ENCODE results near the gene KANSL1.
"Not testable (repeated sequence)": the region's sequence is repeated elsewhere in the genome, so short reads cannot be mapped to it uniquely, and the experiment has no call there.

KANSL1 gene

DNA sequence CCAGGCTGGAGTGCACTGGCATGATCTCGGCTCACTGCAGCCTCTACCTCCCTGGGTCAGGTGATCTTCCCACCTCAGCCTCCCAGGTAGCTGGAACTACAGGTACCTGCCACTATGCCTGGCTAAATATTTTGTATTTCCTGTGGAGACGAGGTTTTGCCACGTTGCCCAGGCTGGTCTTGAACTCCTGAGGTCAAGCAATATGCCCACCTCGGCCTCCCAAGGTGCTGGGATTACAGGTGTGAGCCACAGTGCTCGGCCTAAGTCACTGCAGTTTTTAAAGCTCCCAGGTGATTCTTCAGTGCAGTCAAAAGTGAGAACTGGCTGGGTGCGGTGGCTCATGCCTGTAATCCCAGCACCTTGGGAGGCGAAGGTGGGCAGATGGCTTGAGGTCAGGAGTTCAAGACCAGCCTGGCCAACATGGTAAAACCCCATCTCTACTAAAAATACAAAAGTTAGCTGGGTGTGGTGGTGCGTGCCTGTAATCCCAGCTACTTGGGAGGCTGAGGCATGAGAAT is 173.8 kb downstream of the KANSL1 start:
- not testable (repeated sequence) for DNase-seq

DNA sequence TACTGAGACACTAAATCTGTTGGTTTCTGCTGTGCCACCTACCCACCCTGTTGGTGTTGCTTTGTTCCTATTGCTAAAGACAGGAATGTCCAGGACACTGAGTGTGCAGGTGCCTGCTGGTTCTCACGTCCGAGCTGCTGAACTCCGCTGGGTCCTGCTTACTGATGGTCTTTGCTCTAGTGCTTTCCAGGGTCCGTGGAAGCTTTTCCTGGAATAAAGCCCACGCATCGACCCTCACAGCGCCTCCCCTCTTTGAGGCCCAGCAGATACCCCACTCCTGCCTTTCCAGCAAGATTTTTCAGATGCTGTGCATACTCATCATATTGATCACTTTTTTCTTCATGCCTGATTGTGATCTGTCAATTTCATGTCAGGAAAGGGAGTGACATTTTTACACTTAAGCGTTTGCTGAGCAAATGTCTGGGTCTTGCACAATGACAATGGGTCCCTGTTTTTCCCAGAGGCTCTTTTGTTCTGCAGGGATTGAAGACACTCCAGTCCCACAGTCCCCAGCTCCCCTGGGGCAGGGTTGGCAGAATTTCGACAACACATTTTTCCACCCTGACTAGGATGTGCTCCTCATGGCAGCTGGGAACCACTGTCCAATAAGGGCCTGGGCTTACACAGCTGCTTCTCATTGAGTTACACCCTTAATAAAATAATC is 179.6 kb downstream of the KANSL1 start:
- DNase-seq: no peak

DNA sequence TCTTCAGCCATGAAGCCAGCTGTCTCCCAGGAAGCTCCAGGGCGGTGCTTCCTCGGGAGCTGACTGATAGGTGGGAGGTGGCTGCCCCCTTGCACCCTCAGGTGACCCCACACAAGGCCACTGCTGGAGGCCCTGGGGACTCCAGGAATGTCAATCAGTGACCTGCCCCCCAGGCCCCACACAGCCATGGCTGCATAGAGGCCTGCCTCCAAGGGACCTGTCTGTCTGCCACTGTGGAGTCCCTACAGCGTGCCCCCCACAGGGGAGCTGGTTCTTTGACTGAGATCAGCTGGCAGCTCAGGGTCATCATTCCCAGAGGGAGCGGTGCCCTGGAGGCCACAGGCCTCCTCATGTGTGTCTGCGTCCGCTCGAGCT is 180.1 kb downstream of the KANSL1 start:
- no peak for DNase-seq

DNA sequence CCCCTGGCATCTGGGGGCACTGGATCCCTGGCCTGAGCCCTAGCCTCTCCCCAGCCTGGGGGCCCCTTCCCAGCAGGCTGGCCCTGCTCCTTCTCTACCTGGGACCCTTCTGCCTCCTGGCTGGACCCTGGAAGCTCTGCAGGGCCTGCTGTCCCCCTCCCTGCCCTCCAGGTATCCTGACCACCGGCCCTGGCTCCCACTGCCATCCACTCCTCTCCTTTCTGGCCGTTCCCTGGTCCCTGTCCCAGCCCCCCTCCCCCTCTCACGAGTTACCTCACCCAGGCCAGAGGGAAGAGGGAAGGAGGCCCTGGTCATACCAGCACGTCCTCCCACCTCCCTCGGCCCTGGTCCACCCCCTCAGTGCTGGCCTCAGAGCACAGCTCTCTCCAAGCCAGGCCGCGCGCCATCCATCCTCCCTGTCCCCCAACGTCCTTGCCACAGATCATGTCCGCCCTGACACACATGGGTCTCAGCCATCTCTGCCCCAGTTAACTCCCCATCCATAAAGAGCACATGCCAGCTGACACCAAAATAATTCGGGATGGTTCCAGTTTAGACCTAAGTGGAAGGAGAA is 180.6 kb downstream of the KANSL1 start:
- DNase-seq: no peak

DNA sequence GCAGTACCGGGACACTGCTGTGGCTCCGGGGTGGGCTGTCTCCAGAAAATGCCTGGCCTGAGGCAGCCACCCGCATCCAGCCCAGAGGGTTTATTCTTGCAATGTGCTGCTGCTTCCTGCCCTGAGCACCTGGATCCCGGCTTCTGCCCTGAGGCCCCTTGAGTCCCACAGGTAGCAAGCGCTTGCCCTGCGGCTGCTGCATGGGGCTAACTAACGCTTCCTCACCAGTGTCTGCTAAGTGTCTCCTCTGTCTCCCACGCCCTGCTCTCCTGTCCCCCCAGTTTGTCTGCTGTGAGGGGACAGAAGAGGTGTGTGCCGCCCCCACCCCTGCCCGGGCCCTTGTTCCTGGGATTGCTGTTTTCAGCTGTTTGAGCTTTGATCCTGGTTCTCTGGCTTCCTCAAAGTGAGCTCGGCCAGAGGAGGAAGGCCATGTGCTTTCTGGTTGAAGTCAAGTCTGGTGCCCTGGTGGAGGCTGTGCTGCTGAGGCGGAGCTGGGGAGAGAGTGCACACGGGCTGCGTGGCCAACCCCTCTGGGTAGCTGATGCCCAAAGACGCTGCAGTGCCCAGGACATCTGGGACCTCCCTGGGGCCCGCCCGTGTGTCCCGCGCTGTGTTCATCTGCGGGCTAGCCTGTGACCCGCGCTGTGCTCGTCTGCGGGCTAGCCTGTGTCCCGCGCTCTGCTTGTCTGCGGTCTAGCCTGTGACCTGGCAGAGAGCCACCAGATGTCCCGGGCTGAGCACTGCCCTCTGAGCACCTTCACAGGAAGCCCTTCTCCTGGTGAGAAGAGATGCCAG is 181.3 kb downstream of the KANSL1 start:
- no peak for DNase-seq

DNA sequence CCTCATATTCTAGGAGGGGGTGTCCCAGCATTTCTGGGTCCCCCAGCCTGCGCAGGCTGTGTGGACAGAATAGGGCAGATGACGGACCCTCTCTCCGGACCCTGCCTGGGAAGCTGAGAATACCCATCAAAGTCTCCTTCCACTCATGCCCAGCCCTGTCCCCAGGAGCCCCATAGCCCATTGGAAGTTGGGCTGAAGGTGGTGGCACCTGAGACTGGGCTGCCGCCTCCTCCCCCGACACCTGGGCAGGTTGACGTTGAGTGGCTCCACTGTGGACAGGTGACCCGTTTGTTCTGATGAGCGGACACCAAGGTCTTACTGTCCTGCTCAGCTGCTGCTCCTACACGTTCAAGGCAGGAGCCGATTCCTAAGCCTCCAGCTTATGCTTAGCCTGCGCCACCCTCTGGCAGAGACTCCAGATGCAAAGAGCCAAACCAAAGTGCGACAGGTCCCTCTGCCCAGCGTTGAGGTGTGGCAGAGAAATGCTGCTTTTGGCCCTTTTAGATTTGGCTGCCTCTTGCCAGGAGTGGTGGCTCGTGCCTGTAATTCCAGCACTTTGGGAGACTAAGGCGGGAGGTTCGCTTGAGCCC is 182.5 kb downstream of the KANSL1 start:
- no peak for DNase-seq

DNA sequence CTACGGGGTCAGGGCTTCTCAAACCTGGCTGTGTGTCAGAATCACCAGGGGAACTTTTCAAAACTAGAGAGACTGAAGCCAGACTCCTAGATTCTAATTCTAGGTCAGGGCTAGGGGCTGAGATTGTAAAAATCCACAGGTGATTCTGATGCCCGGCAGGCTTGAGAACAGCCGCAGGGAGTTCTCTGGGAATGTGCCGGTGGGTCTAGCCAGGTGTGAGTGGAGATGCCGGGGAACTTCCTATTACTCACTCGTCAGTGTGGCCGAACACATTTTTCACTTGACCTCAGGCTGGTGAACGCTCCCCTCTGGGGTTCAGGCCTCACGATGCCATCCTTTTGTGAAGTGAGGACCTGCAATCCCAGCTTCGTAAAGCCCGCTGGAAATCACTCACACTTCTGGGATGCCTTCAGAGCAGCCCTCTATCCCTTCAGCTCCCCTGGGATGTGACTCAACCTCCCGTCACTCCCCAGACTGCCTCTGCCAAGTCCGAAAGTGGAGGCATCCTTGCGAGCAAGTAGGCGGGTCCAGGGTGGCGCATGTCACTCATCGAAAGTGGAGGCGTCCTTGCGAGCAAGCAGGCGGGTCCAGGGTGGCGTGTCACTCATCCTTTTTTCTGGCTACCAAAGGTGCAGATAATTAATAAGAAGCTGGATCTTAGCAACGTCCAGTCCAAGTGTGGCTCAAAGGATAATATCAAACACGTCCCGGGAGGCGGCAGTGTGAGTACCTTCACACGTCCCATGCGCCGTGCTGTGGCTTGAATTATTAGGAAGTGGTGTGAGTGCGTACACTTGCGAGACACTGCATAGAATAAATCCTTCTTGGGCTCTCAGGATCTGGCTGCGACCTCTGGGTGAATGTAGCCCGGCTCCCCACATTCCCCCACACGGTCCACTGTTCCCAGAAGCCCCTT is 183.3 kb downstream of the KANSL1 start:
- no peak for DNase-seq

DNA sequence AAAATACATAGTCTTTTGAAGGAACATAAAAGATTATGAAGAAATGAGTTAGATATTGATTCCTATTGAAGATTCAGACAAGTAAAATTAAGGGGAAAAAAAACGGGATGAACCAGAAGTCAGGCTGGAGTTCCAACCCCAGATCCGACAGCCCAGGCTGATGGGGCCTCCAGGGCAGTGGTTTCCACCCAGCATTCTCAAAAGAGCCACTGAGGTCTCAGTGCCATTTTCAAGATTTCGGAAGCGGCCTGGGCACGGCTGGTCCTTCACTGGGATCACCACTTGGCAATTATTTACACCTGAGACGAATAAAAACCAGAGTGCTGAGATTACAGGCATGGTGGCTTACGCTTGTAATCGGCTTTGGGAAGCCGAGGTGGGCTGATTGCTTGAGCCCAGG is 184.6 kb downstream of the KANSL1 start:
- no peak for DNase-seq

DNA sequence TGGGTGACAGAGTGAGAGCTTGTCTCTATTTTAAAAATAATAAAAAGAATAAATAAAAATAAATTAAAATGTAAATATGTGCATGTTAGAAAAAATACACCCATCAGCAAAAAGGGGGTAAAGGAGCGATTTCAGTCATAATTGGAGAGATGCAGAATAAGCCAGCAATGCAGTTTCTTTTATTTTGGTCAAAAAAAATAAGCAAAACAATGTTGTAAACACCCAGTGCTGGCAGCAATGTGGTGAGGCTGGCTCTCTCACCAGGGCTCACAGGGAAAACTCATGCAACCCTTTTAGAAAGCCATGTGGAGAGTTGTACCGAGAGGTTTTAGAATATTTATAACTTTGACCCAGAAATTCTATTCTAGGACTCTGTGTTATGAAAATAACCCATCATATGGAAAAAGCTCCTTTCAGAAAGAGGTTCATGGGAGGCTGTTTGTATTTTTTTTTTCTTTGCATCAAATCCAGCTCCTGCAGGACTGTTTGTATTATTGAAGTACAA is 185.7 kb downstream of the KANSL1 start:
- no peak for DNase-seq

DNA sequence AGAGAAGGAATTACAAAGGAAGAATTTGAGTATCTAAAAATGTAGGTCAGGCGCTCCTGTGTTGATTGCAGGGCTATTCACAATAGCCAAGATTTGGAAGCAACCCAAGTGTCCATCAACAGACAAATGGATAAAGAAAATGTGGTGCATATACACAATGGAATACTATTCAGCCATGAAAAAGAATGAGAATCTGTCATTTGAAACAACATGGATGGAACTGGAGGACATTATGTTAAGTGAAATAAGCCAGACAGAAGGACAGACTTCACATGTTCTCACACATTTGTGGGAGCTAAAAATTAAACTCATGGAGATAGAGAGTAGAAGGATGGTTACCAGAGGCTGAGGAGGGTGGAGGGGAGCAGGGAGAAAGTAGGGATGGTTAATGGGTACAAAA is 187.1 kb downstream of the KANSL1 start:
- not testable (repeated sequence) for DNase-seq

DNA sequence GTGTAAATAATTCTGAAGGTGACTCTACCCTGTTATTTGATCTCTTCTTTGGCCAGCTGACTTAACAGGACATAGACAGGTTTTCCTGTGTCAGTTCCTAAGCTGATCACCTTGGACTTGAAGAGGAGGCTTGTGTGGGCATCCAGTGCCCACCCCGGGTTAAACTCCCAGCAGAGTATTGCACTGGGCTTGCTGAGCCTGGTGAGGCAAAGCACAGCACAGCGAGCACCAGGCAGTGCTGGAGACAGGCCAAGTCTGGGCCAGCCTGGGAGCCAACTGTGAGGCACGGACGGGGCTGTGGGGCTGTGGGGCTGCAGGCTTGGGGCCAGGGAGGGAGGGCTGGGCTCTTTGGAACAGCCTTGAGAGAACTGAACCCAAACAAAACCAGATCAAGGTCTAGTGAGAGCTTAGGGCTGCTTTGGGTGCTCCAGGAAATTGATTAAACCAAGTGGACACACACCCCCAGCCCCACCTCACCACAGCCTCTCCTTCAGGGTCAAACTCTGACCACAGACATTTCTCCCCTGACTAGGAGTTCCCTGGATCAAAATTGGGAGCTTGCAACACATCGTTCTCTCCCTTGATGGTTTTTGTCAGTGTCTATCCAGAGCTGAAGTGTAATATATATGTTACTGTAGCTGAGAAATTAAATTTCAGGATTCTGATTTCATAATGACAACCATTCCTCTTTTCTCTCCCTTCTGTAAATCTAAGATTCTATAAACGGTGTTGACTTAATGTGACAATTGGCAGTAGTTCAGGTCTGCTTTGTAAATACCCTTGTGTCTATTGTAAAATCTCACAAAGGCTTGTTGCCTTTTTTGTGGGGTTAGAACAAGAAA is 189.1 kb downstream of the KANSL1 start:
- no peak for DNase-seq

DNA sequence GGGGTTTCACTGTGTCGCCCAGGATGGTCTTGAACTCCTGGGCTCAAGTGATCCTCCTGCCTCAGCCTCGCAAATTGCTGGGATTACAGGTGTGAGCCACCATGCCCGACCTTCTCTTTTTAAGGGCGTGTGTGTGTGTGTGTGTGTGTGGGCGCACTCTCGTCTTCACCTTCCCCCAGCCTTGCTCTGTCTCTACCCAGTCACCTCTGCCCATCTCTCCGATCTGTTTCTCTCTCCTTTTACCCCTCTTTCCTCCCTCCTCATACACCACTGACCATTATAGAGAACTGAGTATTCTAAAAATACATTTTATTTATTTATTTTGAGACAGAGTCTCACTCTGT is 190.3 kb downstream of the KANSL1 start:
- no peak for DNase-seq

DNA sequence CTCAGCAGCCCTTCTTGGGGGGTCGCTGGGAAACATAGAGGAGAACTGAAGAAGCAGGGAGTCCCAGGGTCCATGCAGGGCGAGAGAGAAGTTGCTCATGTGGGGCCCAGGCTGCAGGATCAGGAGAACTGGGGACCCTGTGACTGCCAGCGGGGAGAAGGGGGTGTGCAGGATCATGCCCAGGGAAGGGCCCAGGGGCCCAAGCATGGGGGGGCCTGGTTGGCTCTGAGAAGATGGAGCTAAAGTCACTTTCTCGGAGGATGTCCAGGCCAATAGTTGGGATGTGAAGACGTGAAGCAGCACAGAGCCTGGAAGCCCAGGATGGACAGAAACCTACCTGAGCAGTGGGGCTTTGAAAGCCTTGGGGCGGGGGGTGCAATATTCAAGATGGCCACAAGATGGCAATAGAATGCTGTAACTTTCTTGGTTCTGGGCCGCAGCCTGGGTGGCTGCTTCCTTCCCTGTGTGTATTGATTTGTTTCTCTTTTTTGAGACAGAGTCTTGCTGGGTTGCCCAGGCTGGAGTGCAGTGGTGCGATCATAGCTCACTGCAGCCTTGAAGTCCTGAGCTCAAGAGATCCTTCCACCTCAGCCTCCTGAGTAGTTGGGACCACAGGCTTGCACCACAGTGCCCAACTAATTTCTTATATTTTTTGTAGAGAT is 190.8 kb downstream of the KANSL1 start:
- DNase-seq: peak; percentile 71 to 77

DNA sequence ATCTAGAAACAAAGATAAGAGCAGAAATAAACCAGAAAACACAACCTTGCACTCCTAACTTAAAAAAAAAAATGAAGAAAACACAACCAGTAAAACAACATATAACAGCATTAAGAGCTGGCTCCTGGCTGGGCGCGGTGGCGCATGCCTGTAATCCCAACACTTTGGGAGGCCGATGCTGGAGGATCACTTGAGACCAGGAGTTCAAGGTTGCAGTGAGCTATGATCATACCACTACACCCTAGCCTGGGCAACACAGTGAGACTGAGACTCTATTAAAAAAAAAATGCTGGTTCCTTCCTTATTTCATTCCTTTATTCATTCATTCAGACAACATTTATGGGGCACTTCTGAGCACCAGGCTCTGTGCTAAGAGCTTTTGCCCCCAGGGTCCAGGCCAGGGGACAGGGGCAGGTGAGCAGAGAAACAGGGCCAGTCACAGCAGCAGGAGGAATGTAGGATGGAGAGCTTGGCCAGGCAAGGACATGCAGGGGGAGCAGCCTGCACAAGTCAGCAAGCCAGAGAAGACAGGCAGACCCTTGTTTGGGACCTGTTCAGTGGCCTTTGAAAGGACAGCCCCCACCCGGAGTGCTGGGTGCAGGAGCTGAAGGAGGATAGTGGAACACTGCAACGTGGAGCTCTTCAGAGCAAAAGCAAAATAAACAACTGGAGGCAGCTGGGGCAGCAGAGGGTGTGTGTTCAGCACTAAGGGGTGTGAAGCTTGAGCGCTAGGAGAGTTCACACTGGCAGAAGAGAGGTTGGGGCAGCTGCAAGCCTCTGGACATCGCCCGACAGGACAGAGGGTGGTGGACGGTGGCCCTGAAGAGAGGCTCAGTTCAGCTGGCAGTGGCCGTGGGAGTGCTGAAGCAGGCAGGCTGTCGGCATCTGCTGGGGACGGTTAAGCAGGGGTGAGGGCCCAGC is 191.6 kb downstream of the KANSL1 start:
- no peak for DNase-seq

DNA sequence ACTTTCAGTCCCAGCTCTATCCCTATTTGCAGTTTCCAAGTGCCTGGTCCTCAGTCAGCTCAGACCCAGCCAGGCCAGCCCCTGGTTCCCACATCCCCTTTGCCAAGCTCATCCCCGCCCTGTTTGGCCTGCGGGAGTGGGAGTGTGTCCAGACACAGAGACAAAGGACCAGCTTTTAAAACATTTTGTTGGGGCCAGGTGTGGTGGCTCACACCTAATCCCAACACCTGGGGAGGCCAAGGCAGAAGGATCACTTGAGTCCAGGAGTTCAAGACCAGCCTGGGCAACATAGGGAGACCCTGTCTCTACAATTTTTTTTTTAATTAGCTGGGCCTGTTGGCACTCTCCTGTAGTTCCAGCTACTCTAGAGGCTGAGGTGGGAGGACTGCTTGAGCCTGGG is 192.5 kb downstream of the KANSL1 start:
- DNase-seq: no peak

DNA sequence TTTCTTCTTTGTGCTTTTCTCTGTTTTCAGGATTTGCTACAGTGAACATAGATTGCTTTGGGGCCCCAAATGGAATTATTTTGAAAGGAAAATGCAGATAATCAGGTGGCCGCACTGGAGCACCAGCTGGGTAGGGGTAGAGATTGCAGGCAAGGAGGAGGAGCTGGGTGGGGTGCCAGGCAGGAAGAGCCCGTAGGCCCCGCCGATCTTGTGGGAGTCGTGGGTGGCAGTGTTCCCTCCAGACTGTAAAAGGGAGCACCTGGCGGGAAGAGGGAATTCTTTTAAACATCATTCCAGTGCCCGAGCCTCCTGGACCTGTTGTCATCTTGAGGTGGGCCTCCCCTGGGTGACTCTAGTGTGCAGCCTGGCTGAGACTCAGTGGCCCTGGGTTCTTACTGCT is 192.9 kb downstream of the KANSL1 start:
- no peak for DNase-seq

DNA sequence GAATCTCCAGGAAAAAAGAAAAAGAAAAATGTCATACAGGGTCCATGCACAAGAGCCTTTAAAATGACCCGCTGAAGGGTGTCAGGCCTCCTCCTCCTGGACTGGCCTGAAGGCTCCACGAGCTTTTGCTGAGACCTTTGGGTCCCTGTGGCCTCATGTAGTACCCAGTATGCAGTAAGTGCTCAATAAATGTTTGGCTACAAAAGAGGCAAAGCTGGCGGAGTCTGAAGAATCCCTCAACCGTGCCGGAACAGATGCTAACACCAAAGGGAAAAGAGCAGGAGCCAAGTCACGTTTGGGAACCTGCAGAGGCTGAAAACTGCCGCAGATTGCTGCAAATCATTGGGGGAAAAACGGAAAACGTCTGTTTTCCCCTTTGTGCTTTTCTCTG is 193.3 kb downstream of the KANSL1 start:
- no peak for DNase-seq

DNA sequence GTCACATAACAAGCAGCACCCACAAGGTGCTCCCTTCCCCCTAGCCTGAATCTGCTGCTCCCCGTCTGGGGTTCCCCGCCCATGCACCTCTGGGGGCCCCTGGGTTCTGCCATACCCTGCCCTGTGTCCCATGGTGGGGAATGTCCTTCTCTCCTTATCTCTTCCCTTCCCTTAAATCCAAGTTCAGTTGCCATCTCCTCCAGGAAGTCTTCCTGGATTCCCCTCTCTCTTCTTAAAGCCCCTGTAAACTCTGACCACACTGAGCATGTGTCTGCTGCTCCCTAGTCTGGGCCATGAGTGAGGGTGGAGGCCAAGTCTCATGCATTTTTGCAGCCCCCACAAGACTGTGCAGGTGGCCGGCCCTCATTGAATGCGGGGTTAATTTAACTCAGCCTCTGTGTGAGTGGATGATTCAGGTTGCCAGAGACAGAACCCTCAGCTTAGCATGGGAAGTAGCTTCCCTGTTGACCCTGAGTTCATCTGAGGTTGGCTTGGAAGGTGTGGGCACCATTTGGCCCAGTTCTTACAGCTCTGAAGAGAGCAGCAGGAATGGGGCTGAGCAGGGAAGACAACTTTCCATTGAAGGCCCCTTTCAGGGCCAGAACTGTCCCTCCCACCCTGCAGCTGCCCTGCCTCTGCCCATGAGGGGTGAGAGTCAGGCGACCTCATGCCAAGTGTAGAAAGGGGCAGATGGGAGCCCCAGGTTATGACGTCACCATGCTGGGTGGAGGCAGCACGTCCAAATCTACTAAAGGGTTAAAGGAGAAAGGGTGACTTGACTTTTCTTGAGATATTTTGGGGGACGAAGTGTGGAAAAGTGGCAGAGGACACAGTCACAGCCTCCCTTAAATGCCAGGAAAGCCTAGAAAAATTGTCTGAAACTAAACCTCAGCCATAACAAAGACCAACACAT is 194.0 kb downstream of the KANSL1 start, which contains the start of gene STH:
Gene STH, plus strand, starts transcription at position 264 of the 913 bp plus-strand sequence. Its CDS starts 30 bp downstream, at position 294.
- DNase-seq: no peak

DNA sequence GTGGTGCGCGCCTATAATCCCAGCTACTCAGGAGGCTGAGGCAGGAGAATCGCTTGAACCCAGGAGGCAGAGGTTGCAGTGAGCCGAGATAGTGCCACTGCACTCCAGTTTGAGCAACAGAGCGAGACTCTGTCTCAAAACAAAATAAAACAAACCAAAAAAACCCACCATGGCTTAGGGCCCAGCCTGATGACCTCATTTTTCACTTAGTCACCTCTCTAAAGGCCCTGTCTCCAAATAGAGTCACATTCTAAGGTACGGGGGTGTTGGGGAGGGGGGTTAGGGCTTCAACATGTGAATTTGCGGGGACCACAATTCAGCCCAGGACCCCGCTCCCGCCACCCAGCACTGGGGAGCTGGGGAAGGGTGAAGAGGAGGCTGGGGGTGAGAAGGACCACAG is 195.6 kb downstream of the KANSL1 start:
- DNase-seq: no peak

Data from CD4-positive, alpha-beta T cell treated with Interleukin-1 beta for 1 hour (primary cell).